Umbilical cord (tissue), 2 donors: ENCODE data around the gene SMAD3. TPM values are rescaled to one million over a fixed set of nuclear protein-coding genes. Genes with fewer than 3 reads are reported as not detected.

ENCODE experiments used
- DNase-seq: peaks from one replicate; pipeline ENCODE4 v3.0.0-alpha.2; 2015; ENCODE audit warnings: low spot score
- total RNA-seq: library from RNA; depleted of rRNA; stranded (reverse); fragments of >200 nt; gene quantifications from one replicate; pipeline ENCODE4 v1.2.3, GENCODE V29; 2014; ENCODE audit warnings: low replicate concordance; ENCODE audit not compliant: insufficient read depth

The SMAD3 gene
- total RNA-seq, 1 donor from 2014 or later, result 11.1 TPM

DNA sequence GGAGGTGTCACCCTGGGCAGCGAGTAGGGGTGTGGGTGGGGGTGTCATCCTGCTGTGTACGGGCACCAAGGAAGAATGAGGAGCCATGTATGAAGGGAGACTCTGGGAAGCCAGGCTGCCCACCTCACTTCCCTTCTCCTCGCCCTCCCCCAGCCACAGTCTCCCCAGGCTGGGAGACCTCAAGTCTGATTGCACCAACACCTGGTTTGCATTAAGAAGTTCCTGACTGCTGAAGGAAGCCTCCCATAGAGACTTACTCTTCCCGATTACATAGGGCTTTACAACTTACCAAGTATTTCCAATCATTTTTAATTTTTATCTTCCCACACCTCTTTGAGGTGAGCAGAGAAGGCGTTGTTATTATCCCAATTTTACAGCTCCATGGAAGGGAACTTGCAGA, 29.5 kb upstream of the SMAD3 start:
- DNase-seq, result no peak

GRCh38 chr15:67036775-67037555, 28.4 kb upstream of the SMAD3 start:
- DNase-seq, result no peak

DNA sequence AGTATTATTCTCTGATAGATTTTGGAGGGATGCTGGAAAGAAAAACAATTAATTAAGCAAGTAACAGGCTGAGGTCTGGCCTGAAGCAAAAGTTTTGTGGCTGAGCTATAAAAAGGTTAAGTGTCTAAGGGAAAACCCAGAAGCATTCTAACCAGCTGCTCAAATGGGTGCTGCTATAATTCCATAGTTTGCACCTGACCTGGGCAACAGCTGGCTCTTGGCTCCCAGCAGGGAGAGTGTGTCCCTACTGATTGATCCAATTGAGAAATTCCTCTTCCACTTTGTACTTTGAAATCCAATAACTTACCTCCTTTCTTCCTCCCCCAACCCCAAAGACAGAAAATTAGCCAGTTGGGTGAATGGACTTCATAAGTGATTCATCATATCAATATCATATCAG, 27.7 kb upstream of the SMAD3 start:
- DNase-seq, result no peak

GRCh38 chr15:67038736-67039135, 26.7 kb upstream of the SMAD3 start:
- DNase-seq, result no peak

GRCh38 chr15:67039384-67040075, 25.9 kb upstream of the SMAD3 start:
- peak; percentile 49 for DNase-seq

- no peak for DNase-seq
These were observed 25.1 kb upstream of the SMAD3 start for GRCh38 chr15:67040277-67040676.

GRCh38 chr15:67042551-67043142, 22.8 kb upstream of the SMAD3 start:
- DNase-seq, result no peak

DNA sequence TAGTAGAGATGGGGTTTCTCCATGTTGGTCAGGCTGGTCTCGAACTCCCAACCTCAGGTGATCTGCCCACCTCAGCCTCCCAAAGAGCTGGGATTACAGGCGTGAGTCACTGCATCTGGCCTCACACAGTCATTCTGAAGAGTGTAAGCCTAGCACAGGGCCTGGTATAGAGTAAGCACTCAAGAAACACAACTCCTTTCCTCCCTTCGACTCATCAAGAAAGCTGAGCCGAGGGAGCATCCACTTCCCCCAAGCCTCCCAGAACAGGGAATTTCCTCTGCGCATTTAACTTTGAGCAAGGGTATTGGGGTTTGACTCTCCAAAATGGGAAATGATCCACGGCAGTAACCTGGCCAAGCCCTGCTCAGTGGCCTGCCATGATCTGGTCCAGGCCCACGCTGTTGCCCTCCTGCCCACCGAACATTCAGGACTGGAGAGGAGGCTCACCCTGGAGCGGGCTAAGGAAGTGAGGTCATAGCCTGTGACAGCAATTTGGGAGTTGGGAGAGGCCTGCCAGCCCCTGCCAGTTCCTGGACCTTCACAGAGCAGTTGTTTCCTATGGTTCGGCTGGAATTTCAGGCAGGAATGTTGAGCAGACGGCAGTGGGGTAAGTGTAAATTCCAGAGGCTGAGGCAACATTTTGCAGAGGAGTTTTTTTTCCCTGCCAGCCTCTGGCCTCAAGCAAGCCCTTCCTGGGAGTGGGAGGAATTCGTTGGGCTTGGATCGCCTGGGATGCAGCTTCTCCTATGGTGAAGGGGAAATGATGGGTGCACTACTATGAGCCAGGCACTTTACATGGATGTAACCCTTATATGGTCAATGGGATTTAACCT, 21.2 kb upstream of the SMAD3 start:
- peak; percentile 82 for DNase-seq

DNA sequence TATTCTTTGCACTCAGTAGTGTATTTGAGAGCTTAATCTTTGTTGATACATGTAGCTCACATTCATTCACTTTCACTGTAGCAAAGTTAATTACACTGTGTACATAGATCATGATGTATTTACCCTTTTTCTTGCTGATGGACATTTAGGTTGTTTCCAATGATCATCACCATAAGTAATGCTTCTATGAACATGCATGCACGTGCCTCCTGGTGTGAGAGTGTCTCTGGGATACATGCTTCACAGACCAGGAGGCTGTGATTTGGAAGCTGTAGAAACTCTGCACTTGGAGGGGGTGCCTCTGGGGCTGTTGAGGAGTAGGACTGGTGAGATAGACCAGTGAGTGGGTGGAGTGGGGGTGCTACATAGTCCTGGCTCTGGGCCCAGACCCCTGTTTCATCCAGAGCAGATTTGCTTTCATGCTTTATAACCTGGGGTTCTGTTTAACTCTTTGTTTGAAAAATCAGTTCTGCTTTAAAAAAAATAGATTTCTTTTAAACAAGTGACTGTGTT, 18.2 kb upstream of the SMAD3 start:
- no peak for DNase-seq

DNA sequence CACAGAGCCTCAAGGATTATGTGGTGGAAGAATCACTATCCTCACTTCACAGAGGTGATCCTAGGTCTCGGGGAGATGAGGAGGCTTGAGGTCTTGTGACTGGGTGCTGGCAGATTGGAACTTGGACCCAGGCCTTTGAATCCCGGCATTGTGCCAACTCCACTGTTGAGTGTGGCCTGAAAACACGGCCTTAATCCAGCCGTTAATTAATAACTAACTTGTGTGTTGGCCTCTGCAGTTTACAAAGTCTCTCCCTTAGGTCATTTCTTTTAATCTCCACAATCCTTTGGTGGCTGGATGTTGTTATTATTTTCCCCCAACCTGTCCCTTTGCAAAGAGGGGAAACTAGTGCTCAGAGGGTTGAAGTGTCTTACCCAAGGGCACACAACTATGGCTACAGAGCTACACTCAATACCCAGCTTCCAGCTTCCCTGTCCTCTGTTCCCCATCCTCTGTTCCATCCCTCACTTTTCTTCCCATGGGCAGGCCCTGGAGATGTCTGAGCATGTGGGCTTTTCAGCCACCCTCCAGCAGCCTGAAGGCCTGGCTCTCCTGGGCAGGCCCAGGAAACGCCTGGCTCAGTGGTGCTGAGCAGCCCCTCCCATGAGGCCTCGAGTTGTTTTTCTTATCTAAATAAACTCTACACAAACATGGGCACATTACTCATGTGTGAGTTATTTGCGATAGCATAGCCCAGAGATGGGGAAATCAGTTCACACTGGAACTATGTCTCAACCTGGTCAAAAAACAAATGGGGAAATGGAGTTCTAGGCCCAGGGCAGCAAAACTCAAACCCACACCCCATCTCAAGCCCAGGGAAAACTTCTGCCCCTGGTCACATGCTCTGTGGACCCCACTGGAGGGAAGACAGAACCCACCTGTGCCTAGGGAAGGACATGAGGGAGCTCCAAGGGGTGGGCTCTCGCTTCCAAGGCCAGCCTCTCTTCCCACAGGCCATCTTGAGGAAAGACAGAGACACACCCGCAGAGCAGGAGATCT, 16.8 kb upstream of the SMAD3 start:
- DNase-seq, result peak; percentile 86

- DNase-seq, result peak; percentile 56
These were observed 15.9 kb upstream of the SMAD3 start for GRCh38 chr15:67049351-67050044.

GRCh38 chr15:67050062-67050461, 15.3 kb upstream of the SMAD3 start:
- peak; percentile 79 for DNase-seq

GRCh38 chr15:67050522-67051087, 14.8 kb upstream of the SMAD3 start:
- DNase-seq, result no peak

DNA sequence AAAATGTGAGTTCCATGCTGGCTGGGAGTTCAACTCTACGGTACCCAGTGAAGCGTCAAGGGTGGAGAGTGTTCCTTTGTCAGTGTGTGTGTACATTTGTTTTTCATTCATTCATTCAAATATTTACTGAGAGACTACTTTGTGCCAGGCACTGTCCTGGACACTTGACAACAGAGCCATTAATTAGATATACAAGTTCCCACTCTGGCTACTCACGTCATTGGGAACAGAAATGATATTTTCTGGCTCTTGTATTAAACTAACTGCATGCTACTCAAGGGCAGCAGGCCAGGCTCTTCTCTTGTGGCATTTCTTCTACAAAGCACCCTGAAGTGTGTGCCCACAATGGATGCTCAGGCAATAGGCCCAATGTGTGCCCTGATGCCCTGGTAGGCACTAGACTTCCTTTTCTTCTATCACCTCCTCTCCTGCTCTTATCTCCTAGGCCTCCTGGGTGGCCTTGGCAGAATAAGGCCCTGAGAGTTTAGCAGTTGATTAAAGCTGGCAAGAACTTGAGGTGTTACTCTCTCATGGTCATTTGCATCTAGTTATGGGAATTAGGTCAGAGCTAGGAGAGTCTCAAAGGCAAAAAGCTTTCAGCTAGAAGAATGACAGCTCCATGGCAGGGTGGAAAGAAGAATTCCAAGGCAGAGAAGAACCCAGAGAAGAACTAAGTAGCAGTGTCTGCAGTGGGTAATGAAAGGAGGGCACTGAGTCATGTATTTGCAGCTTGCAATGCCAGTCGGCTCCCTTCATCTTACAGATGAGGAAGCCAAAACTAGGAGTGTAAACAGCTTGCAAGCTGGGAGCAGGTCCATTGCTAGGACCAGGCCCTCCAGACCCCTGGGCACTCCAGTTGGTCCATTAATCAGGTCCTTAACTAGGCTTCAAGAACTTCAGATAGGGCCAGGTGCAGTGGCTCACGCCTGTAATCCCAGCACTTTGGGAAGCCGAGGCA, 14.0 kb upstream of the SMAD3 start:
- no peak for DNase-seq

DNA sequence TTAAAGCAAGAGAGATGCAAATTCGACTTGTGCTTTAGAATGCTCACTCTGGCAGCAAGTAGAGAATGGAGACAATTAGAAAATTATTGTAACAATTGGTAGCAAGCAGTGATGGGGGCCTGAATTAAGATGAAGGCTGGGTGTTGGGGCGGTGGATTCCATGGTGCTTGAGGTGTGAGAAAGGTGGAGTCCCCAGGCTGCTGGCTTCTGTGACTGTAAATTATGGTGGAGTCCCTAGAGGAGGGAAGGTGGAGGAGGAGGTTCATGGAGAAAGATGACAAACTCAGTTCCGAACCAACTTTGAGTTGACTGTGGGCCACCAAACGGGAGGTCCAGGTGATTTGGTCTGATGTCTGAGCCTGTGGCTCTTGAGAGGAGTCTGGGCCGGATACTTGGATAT, 10.7 kb upstream of the SMAD3 start:
- DNase-seq, result no peak

- DNase-seq, result no peak
These were observed 6.3 kb upstream of the SMAD3 start for GRCh38 chr15:67059127-67059553.

- DNase-seq, result no peak
These were observed 3.5 kb upstream of the SMAD3 start for GRCh38 chr15:67061811-67062368.
